Keratinocyte (primary cell): Measurements from ENCODE around the gene CELSR1. TPM values are rescaled to one million over a fixed set of nuclear protein-coding genes. Genes with fewer than 3 reads are reported as not detected.

Experiments used
- DNase-seq: peaks from one replicate; pipeline ENCODE4 v3.0.0-alpha.2; 2011; ENCODE audit warnings: low read depth, missing footprints, low spot score
- FAIRE-seq: peaks from 2 replicates; lab custom pipeline; 2011; peaks lifted over from hg19 to GRCh38; lab: Jason Lieb, UNC
- H2AFZ ChIP-seq: 2 replicates; pipeline ENCODE4 v1.6.0; 2012; ENCODE audit warnings: low read length, control low read depth, inconsistent platforms; ENCODE audit not compliant: control insufficient read depth
- H3K27ac ChIP-seq: 2 replicates; pipeline ENCODE4 v1.5.1; 2011; ENCODE audit warnings: low read length; ENCODE audit not compliant: control insufficient read depth, insufficient read depth
- H3K27me3 ChIP-seq: 3 replicates; pipeline ENCODE4 v1.6.0; 2011; ENCODE audit warnings: low read length; ENCODE audit not compliant: control insufficient read depth, insufficient read depth; ENCODE audit errors: extremely low read depth
- H3K36me3 ChIP-seq, 2 experiments: 2 replicates in 1 of 2; 3 replicates in 1 of 2; pipeline ENCODE4 v1.5.1; 2011; ENCODE audit warnings: low read length in 2 of 2, mild to moderate bottlenecking in 1 of 2; ENCODE audit not compliant: control insufficient read depth in 2 of 2, insufficient read depth in 2 of 2; ENCODE audit errors: extremely low read depth in 1 of 2
- H3K4me1 ChIP-seq: 3 replicates; pipeline ENCODE4 v1.5.1; 2011; ENCODE audit warnings: low read length; ENCODE audit not compliant: control insufficient read depth, insufficient read depth; ENCODE audit errors: extremely low read depth
- H3K4me2 ChIP-seq: 3 replicates; pipeline ENCODE4 v1.6.0; 2011; ENCODE audit warnings: low read depth, low read length; ENCODE audit not compliant: control insufficient read depth, insufficient read depth; ENCODE audit errors: extremely low read depth
- H3K4me3 ChIP-seq, 3 experiments: fragments of 200-600 bp in 1 of 3; sonication (generic) in 1 of 3; 2 replicates in 2 of 3; 3 replicates in 1 of 3; pipeline ENCODE4 v1.5.1; 2011 to 2016; ENCODE audit warnings: low read length in 3 of 3, mild to moderate bottlenecking in 3 of 3, control low read depth in 2 of 3, inconsistent platforms in 1 of 3, low read depth in 1 of 3, mixed read lengths in 1 of 3, mixed run types in 1 of 3, moderate library complexity in 1 of 3; ENCODE audit not compliant: control insufficient read depth in 2 of 3, insufficient read depth in 2 of 3; ENCODE audit errors: extremely low read depth in 1 of 3
- H3K79me2 ChIP-seq: 2 replicates; pipeline ENCODE4 v1.6.0; 2012; ENCODE audit warnings: low read length; ENCODE audit not compliant: control insufficient read depth, insufficient read depth
- H3K9ac ChIP-seq: 3 replicates; pipeline ENCODE4 v1.6.0; 2011; ENCODE audit warnings: low read length; ENCODE audit not compliant: control insufficient read depth, insufficient read depth; ENCODE audit errors: extremely low read depth
- H3K9me1 ChIP-seq: 3 replicates; pipeline ENCODE4 v1.6.0; 2011; ENCODE audit warnings: low read length; ENCODE audit not compliant: control insufficient read depth, insufficient read depth; ENCODE audit errors: extremely low read depth
- H3K9me3 ChIP-seq: 2 replicates; pipeline ENCODE4 v1.5.1; 2012; ENCODE audit warnings: low read depth, low read length; ENCODE audit not compliant: control insufficient read depth
- H4K20me1 ChIP-seq: 3 replicates; pipeline ENCODE4 v1.6.0; 2011; ENCODE audit warnings: low read length; ENCODE audit not compliant: control insufficient read depth, insufficient read depth; ENCODE audit errors: extremely low read depth
- EZH2 ChIP-seq: IDR thresholded peaks from one replicate; pipeline ENCODE4 v1.6.1; 2012; ENCODE audit warnings: inconsistent platforms, mild to moderate bottlenecking, low read length, moderate library complexity
- dilution Hi-C: fragments of 300-500 bp; cut with MboI; formaldehyde crosslinking; loops from one replicate; pipeline ENCODE4 v1.7.0; 2020; ENCODE audit warnings: low sequenced_read_pairs; ENCODE audit not compliant: extremely low pct_ligation_motif_present
- polyA plus RNA-seq, 5 experiments: library from polyadenylated mRNA; depleted of rRNA in 3 of 5; stranded (reverse) in 3 of 5; stranded (forward) in 1 of 5; unstranded in 1 of 5; fragments of >200 nt; gene quantifications; 1 replicate in 1 of 5; 2 replicates in 3 of 5; 3 replicates in 1 of 5; pipeline versions ENCODE4 v1.2.1 to v1.2.3, GENCODE V29; 2011 to 2012; ENCODE audit warnings: missing spikeins in 2 of 5, low read depth in 1 of 5, low replicate concordance in 1 of 5
- TF ChIP-seq, protein P1 (sequence below), 3 experiments: IDR thresholded peaks in 1 of 3; conservative IDR thresholded peaks in 1 of 3; optimal IDR thresholded peaks in 1 of 3; 2 replicates in 2 of 3; 3 replicates in 1 of 3; pipeline versions ENCODE3 to v1.5.1; 2011; ENCODE audit warnings: low read length in 3 of 3, mild to moderate bottlenecking in 3 of 3, moderate library complexity in 2 of 3, control low read depth in 1 of 3, inconsistent platforms in 1 of 3; ENCODE audit not compliant: insufficient read depth in 2 of 3; ENCODE audit errors: extremely low read depth in 1 of 3

CELSR1 gene
- polyA plus RNA-seq, 1 donor (not counting 4 experiments of a cell fraction or from before 2014, with no cell fraction given), result 16.1 TPM

DNA sequence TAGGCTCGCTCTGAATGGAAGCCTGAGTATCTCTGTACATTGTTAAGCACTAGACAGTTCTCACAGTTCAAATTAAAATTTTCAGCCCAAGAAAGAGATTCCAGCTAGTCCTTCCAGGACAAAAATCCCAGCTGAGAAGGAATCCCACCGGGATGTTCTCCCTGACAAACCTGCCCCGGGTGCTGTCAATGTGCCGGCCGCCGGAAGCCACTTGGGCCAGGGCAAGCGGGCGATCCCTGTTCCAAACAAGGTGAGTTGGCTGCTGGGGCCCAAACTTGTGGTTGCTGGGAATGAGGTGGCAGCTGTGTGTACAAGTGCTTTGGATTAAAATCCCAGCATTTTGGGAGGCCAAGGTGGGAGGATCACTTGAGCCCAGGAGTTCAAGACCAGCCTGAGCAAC is 225.4 kb downstream of the CELSR1 start:
- Histone ChIP-seq H3K27ac (no peak overlapping the region), H3K4me1 (no peaks in the 10 kb centered on the region), H3K4me2 (no peak overlapping the region), H3K27me3 (no peaks in the 10 kb centered on the region), H3K9me3 (no peaks in the 10 kb centered on the region), H4K20me1 (no peaks in the 10 kb centered on the region), H3K79me2 (peaks cover 12% of the 10 kb centered on the region), H3K36me3 (peaks cover 1 to 16% of the 10 kb centered on the region in 2 experiments), H3K9me1 (no peaks in the 10 kb centered on the region), H3K4me3 (no peak overlapping the region), H3K9ac (no peak overlapping the region), H2AFZ (no peak overlapping the region)
- DNase-seq (no peak), FAIRE-seq (no peak)
- TF ChIP-seq, protein P1, sequence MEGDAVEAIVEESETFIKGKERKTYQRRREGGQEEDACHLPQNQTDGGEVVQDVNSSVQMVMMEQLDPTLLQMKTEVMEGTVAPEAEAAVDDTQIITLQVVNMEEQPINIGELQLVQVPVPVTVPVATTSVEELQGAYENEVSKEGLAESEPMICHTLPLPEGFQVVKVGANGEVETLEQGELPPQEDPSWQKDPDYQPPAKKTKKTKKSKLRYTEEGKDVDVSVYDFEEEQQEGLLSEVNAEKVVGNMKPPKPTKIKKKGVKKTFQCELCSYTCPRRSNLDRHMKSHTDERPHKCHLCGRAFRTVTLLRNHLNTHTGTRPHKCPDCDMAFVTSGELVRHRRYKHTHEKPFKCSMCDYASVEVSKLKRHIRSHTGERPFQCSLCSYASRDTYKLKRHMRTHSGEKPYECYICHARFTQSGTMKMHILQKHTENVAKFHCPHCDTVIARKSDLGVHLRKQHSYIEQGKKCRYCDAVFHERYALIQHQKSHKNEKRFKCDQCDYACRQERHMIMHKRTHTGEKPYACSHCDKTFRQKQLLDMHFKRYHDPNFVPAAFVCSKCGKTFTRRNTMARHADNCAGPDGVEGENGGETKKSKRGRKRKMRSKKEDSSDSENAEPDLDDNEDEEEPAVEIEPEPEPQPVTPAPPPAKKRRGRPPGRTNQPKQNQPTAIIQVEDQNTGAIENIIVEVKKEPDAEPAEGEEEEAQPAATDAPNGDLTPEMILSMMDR (optimal IDR thresholded peaks at IDR 0.05 in 1 of 3, IDR thresholded peaks at IDR 0.05 in 1 of 3, conservative IDR thresholded peaks at IDR 0.05 in 1 of 3; ENCODE audit: extremely low read depth in 1 of 3, insufficient read depth in 2 of 3, low read length in 3 of 3), result no peak
- TF ChIP-seq EZH2, result no peak
- dilution Hi-C loops, result no loop called here

Other genes with a start within 250 kb of the CELSR1 start
- 0.61 to 6.3 TPM (median 4.7 TPM) in 3 replicates for gene GTSE1, start 240.8 kb downstream of the CELSR1 start, polyA plus RNA-seq
- 24.7 to 33.6 TPM (median 24.9 TPM) in 3 replicates for gene TRMU, start 201.9 kb downstream of the CELSR1 start, polyA plus RNA-seq
- gene GRAMD4, start 82.8 kb upstream of the CELSR1 start, polyA plus RNA-seq, result 15.4 to 18.4 TPM (median 17.3 TPM) in 3 replicates
- 11.7 to 12.7 TPM (median 11.9 TPM) in 3 replicates for gene CERK, start 200.6 kb upstream of the CELSR1 start, polyA plus RNA-seq
- 17.7 to 22.7 TPM (median 20.9 TPM) in 3 replicates for gene TBC1D22A, start 225.0 kb upstream of the CELSR1 start, polyA plus RNA-seq